ENCODE results near the gene RHBDF1.

The RHBDF1 gene

DNA sequence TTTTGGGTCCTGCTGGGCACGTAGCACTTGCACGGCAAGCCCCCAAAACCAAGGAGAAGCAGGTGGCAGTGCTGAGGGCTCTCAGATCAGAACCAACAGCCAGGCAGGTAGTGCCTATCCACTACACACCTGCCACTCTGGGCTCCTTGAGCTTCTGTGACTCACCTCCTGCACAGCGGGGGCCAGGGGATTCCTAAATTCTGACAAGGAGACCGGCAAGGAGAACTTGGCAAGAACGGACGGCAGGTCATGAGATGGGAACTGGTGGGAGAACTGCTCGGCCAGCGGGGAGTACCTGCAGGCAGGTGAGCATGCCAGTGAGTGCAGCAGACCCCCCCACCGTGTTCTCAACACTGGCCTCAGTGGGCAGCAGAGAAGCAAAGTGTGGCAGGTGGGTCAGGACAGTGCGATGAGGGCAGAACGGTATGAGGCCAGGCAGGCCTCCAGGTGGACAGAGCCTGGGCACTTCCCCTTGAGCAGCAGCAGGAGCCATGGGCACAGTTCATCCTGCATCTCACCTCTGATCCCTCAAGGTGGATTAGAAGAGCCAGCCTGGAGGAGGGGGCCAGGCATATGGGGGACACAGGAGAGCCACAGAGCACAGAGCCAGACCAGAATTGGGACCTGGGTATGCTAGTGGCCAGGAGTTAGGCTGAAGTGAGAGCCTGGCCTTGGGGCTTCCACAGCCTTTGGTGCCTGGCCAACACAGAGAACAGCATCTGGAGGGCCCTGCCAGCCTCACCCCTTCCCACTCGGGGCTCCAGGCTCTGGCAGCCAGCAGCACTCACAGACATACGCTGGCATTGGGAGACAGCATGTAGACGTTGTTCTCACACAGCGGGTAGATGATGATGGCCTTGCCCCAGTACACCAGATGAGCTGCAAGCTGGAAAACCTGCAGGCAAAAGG, 20.3 kb upstream of the RHBDF1 start:
- DNase-seq = no peak

DNA sequence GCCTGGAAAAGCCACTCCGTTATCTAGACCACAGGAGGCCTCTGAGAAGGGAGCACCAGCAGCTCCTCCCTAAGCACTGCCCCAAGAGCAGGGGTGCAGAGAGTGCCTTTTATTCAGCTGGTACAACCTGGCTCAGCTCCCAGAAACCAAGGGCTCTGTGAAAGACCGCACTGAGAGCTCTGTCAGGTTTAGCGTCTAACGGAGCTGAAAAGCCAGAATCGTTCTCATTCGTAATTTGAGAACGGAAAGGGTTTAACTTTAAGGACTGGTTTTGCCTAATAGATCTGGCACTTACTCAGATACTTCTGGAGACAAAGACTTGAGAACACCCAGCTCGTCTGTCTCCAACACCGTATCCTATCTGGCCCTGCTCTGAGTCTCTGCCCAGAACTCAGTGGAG, 19.1 kb upstream of the RHBDF1 start:
- DNase-seq = no peak

DNA sequence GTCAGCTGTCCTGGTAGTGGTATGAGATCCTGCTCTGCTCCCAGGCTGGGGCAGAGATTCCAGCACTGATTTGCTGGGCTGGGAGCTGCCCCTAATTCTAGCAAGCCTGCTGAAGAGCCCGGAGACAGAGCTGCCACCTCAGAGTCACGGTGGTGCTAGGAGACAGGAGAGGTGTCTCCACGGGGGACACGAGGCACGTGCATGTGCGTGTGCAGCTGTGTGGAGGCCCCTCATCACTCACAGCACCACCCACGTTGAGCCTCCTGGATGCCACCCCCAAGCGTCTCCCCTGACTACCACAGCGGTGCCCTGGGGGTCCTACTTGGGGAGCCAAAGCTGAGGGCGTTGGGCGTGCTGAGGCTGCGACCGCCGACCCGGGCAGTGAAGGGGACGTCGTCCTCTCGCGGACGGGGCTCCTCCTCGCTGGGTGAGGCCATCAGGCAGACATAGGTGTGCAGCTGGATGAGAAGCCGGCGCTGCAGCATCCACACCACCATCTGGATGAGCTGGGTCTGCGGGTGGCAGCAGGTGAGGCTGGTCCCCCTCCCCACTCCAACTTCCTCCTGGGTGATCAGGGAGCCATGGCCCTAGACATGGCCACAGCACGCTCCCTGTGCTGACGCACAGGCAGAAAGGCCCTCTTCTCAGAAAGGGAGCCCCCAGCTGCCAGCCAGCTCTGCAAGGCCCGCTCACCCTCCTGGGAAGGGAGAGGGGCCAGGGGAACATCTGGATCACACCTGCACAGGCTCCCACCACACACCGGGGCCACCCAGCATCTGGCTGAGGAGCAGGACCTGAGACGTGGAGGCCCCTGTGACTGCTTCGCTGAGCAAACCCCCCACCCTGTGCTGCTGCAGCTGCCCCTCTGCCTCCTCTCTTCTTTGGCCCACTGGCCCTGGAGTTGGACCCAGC, 17.2 kb upstream of the RHBDF1 start:
- no peak for DNase-seq

GRCh38 chr16:88613-89012, 16.2 kb upstream of the RHBDF1 start:
- DNase-seq = no peak

DNA sequence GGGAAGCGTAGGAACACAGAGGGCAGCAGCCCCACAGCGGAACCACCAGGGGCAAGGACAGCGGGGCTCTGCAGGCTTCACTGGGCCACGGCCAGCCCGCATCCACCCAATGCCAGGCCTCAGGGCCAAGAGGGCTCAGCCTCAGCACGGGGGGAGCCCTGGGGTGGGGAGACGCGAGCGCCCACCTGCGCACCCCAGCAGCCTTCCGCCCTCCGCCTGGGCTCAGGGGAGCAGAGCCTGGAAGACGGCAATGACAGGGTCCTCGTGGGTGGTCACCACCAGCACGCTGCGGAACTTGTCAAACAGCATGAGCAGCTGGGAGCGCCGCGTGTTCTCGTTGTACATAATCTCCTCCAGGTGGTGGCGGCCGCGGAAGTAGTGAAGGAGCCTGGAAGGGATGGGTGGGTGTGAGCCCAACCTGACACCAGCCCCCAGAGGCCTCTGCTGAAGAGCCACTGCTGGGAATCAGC, 14.1 kb upstream of the RHBDF1 start:
- no peak for DNase-seq

DNA sequence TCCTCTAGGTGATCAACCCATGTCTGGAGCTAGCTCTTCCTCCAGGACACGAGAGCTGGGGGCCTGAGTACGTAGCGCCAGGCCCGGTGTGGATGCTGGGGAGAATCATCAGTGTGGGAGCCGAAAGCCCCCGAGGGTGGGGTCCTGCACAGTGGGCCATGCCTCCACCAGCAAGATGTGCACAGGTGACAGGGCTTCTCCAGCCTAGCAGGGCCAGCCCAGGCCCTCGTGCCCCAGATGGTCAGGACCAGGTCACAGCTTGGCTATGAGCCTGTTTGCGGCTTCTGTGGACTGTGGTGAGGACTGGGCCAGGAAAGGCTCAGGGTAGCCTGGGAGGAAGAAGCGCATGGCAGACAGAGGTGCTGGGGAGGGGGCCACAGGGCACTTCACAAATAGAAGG, 13.4 kb upstream of the RHBDF1 start:
- no peak for DNase-seq

- no peak for DNase-seq
Measured at GRCh38 chr16:85407-85782, 13.0 kb upstream of the RHBDF1 start.

GRCh38 chr16:84718-85406, 12.4 kb upstream of the RHBDF1 start:
- DNase-seq = peak; percentile 81

- DNase-seq = no peak
Measured at GRCh38 chr16:83781-84615, 11.6 kb upstream of the RHBDF1 start.

DNA sequence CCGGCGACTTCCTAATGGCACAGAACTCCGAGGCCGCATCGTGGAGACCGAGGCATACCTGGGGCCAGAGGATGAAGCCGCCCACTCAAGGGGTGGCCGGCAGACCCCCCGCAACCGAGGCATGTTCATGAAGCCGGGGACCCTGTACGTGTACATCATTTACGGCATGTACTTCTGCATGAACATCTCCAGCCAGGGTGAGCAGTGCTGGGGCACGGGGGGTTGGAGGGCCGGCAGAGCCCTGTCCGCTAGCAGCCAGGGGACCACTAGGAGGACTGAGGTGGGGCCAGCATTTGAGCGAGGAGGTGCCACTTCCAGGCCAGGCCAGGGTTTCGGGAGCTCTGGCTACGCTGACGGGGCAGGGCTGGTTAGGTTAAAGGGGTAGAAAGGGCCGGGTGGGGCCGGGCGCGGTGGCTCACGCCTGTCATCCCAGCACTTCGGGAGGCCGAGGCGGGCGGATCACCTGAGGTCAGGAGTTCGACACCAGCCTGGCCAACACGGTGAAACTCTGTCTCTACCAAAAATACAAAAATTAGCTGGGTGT, 10.7 kb upstream of the RHBDF1 start:
- DNase-seq = no peak

- no peak for DNase-seq
Measured at GRCh38 chr16:79151-80054, 7.0 kb upstream of the RHBDF1 start.

- peak; percentile 35 for DNase-seq
Measured at GRCh38 chr16:78444-79150, 6.2 kb upstream of the RHBDF1 start.

GRCh38 chr16:77807-78443, 5.5 kb upstream of the RHBDF1 start, which contains the start of gene MPG:
TSS of gene MPG (plus strand) at chr16:78225. CDS start at chr16:78310, 85 bp downstream.
- DNase-seq = peak; percentile 84

DNA sequence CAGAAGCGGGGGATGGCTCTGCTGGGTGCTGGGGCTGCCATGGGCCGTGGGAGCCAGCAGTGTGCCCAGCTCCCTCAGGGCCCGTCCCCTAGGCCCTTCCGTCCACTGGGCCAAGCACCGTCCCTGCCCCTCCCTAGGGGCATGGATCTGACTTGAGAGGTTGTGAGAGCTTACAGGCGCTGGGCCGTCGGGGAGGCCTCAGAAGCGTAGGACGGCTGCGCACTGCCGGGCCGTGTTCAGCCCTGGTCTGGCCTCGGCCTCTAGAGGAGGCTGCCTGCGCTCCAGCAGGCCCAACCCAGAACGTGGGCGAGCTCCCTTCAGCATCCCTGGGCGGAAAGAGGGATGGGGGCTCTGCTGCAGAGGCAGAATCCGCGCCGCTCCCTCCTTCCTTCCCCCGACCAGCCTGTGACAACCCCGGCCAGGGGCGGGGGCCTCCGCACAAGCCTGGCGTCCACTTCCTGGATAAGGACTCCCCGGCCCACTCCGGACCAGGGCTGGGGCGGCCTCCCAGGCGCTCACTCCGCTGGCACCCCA, 4.9 kb upstream of the RHBDF1 start:
- DNase-seq = peak; percentile 63

DNA sequence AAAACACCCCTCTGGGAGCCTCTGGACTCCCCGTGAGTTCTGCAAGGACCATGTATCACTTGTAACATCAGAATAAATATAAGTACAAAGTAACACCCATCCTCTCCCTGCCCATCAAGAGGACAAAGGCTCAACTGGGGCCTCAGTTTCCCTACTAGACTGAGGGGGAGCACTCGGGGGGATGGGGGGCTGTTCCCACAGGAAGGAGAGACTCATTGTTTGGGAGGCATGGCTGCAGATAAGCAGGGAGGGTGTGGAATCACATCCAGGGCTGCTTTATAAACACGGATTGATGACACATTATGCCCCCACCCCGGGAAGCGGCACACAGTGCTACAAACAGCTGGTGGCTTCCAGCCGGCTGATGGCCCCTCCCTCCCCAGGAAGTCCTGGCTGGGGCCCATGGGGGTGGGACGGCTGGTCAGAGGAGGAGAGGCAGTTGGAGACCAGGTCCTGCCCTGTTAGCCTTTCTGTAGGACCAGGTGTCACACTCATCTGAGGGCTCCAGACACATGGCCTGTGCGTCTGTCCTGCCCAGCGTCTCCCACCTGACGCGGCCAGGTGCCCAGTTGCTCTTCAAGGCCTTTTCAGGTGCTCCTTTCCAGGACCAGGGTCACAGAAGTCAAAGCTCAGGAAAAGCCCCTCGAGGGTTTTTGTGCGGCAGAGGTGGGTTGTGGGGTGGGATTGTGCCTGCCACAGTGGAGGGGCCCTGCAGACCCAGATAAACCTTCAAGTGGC, 4.3 kb upstream of the RHBDF1 start:
- peak; percentile 86 for DNase-seq

- DNase-seq = peak; percentile 86
Measured at GRCh38 chr16:75580-76501, 3.4 kb upstream of the RHBDF1 start.

DNA sequence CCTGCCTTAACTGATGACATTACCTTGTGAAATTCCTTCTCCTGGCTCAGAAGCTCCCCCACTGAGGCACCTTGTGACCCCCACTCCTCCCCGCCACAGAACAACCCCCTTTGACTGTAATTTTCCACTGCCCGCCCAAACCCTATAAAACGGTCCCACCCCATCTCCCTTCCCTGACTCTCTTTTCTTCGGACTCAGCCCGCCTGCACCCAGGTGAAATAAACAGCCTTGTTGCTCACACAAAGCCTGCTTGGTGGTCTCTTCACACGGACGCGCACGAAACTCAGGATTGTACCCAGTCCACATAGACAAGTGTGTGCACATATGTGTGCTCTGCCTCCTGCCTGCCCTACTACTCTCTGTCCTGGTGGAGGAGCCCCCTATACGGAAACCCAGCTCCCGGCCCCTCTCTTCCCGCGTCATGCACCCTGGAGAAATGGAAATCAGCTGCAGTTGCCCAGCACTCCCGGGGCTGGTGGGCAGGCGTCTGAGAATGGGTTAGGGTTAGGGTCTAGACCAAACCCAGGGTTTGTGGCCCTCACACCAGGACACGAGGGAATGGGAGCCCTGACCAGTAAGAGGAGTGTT, 2.4 kb upstream of the RHBDF1 start:
- DNase-seq = no peak

All from fibroblast of skin of right biceps (primary cell).